HG03108 (cell line): Measurements from ENCODE around the gene AGPAT4.

ENCODE experiments used
- ATAC-seq: cut with Tn5 transposase; IDR thresholded peaks from one replicate; pipeline ENCODE4 v1.9.1; 2021; ENCODE audit warnings: moderate library complexity; ENCODE audit not compliant: unreplicated experiment

Gene AGPAT4

DNA sequence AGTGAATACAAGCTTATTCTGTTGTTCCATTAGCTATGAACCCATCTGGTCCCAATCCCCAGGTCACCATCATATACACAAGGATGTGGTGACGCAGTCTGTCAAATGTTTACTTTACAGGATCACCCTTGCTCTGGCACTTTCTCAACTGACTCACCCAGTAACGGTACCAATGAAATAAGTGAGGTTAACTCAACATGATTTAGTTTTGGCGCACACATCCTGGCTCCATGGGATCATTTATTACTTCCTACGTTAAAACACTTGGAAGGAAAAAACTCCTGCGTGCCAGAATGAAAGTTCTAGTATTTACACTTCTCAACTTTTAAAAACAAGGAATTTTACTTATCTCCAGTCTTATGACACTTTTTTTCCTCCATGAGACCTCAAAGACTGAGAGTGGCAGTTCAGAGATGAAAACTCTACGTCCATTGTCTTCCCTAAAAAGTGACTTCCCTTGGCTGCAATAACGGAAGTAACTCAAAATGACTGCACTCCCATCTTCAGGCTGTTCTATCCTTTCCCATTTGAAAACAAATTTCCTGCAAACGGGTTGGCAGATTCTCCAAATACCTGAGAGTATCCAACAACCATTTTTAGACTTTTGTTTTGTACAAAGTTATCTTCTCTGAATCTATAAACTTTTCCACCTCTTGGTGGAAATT is 15.9 kb downstream of the AGPAT4 start:
- no peak for ATAC-seq

DNA sequence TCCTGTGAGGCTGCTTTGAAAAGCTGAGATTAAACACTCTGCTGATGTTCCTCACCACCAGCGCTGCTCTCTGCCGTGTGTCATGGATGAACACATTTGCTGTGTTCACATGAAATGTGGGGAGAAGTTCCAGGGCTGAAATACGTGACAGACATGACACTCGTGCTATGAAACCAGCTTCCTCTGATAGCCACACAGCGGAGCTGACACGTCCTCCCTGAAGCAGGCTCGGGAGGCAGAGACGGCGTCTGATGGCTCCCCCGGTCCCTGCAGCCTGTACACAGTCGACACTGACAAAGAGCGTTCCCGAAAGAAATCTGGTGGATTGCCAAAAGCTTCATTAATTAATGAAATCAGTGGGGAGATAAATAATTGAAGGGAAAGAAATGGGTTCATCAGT is 17.5 kb downstream of the AGPAT4 start:
- no peak for ATAC-seq

DNA sequence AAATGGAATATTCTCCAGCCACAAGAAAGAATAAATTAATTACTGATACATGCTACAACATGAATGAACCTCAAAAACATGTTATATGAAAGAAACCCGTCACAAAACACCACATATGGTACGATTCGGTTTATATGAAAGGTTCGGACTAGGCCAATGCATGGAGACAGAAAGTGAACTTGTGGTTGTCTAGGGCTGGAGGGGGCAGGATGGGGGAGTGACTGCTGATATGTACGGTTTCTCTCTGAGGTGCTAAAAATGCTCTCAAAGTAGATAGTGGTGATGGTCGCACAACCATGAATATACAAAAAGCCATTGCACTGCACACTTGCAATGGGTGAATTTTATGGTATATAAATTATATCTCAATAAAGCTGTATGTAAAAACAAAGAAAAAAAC is 18.3 kb downstream of the AGPAT4 start:
- ATAC-seq: no peak

- ATAC-seq: no peak
Measured at GRCh38 chr6:161254464-161255253, 19.2 kb downstream of the AGPAT4 start.

GRCh38 chr6:161254126-161254463 is 19.8 kb downstream of the AGPAT4 start:
- ATAC-seq: no peak

- no peak for ATAC-seq
Measured at GRCh38 chr6:161251345-161251744, 22.5 kb downstream of the AGPAT4 start.

- no peak for ATAC-seq
Measured at GRCh38 chr6:161249327-161249726, 24.5 kb downstream of the AGPAT4 start.

GRCh38 chr6:161246725-161247124 is 27.1 kb downstream of the AGPAT4 start:
- no peak for ATAC-seq

DNA sequence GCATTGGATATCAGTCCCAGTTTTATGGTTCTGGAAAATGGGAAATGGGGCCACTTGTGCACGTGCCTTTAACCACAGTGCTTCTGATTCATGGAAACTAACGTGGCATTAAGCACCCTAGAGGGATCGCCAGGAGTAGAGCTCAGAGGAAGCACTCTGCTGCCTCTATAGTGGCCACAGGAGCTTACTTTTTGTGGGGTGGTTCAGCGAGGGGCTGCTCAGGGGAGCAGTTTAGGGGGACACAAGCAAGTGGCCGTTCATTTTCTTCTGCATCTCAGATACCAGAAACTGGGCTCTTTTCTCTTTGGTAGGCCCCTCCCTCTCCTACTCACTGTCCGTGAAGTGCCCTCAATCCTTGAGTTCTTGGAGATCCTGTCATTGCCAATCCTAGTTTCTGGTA is 28.5 kb downstream of the AGPAT4 start:
- ATAC-seq: no peak

GRCh38 chr6:161244725-161245124 is 29.1 kb downstream of the AGPAT4 start:
- ATAC-seq: no peak

- no peak for ATAC-seq
Measured at GRCh38 chr6:161242779-161243693, 30.8 kb downstream of the AGPAT4 start.

GRCh38 chr6:161242113-161242512 is 31.7 kb downstream of the AGPAT4 start:
- ATAC-seq: no peak

GRCh38 chr6:161239001-161239400 is 34.9 kb downstream of the AGPAT4 start:
- ATAC-seq: no peak

DNA sequence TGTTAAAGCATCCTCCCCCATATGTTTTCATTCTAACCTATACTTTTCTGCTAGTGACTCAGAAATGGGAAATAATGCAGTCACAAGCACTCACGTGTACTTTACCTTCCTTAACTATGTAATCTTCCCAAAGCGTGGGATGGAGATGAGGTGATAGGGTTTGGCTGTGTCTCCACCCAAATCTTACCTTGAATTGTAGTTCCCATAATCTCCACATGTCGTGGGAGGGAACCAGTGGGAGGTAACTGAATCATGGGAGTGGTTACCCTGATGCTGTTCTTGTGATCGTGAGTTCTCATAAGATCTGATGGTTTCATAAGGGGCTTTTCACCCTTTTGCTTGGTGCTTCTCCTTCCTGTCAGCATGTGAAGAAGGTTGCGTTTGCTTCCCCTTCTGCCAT is 35.4 kb downstream of the AGPAT4 start:
- no peak for ATAC-seq

DNA sequence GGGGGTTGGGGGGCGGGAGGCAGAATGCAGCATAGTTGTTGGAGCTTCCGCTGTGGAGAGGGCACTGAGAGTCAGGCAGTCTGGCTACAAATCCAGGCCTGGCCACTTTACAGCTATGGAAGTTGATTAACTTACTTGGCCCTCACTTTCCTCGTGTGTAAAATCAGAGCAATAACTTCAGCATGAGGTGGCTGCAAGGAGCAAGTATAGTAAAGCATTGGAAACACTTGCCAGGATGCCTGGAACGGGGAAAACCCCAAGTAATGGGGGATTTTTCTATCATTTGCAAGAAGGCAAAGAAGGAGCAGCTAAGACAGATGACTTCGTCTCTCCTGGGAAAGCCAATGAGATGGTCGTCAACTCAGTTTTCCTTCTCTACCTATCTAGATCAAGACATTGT is 35.8 kb downstream of the AGPAT4 start:
- no peak for ATAC-seq

GRCh38 chr6:161237176-161237575 is 36.7 kb downstream of the AGPAT4 start:
- ATAC-seq: no peak

DNA sequence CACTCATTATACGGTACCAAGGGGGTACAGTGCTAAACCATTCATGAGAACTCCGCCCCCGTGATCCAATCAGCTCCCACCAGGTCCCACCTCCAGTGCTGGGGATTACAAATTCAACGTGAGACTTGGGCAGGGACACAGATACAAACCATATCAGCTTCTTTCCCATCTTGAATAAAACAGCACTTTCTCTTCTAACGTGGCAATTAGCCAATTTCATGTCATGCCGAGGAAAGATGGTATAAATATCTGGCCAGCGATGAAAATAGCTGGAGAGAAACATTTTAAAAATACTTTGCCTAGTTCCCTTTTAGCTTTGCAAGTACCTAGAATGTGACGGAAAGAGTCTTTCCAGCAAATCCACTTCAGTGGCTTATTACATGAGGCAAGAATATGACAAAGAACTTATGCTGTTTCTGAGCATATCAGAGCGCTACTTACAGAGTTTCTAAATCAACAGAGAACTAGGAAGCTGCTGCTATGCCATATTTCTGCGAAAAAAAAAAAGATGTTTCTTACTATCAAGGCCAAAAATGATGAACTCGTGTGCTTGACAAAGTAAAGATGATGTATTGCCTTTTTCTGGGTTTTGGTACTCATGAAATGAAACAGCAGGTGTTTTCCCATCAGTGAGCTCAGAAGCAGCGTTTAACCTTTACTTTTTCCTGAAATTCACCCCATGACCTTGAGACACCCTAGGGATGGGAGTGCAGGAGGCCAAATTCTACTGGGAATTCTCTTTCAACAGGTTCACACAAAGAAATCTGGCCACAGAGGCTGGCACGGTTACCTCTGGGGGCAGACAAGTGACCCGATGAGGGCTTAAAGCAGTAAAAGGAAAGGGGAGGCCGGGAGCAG is 37.9 kb downstream of the AGPAT4 start:
- ATAC-seq: no peak

GRCh38 chr6:161233986-161234661 is 39.7 kb downstream of the AGPAT4 start:
- ATAC-seq: no peak

DNA sequence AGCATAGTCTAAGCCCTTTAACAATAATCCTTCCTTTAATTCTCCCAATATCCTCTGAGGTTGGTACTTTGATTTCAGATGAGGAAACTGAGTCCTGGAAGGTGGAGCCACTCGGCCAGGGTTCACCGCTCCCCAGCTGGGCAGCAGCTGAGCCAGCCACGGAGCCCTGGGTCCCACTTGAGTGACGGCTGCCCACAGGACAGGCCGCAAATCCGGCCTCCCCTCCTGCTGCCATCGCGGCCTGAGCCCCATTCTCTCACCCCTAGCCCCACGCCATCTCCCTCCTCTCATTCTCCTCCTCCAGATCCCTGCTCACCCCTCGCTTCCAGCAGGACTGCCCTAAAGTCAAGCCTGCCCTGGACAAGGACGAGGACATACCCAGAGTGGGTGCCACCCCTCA is 41.4 kb downstream of the AGPAT4 start:
- ATAC-seq: no peak

GRCh38 chr6:161232010-161232409 is 41.9 kb downstream of the AGPAT4 start:
- no peak for ATAC-seq
